IPS-18c (cell line): ENCODE measurements around the gene HSD3B7.

Source experiments
- H3K4me3 ChIP-seq: 2 replicates; pipeline ENCODE4 v1.7.0; 2013; ENCODE audit warnings: low read depth, mild to moderate bottlenecking, low read length, moderate library complexity; ENCODE audit not compliant: insufficient read depth
- H3K9me3 ChIP-seq: one replicate; pipeline ENCODE4 v1.6.1; 2013; ENCODE audit warnings: mild to moderate bottlenecking, low read length, moderate library complexity; ENCODE audit not compliant: control insufficient read depth, insufficient read depth

HSD3B7 gene

DNA sequence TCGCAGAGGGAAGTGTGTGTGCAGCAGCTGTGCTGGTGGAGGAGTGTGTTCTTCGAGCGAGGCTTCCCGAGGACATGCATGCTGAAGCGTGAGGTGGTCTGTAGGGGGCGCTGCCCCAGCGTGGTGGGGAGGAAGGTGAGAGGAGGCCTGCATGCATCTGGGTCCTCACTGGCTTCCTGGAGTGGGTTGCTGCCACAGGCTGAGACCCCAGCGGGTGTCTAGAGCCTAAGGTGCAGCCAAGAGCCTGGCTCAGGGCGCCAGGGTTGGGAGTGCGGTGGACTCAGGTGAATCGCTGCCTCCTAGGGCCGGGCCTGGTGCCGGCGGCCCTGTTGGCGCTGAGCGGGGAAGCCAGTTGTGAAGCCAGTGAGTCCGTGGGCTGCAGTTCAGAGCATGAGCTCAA is 7.5 kb upstream of the HSD3B7 start:
- Histone ChIP-seq H3K9me3 (no peaks in the 10 kb centered on the region), H3K4me3 (no peak overlapping the region)

DNA sequence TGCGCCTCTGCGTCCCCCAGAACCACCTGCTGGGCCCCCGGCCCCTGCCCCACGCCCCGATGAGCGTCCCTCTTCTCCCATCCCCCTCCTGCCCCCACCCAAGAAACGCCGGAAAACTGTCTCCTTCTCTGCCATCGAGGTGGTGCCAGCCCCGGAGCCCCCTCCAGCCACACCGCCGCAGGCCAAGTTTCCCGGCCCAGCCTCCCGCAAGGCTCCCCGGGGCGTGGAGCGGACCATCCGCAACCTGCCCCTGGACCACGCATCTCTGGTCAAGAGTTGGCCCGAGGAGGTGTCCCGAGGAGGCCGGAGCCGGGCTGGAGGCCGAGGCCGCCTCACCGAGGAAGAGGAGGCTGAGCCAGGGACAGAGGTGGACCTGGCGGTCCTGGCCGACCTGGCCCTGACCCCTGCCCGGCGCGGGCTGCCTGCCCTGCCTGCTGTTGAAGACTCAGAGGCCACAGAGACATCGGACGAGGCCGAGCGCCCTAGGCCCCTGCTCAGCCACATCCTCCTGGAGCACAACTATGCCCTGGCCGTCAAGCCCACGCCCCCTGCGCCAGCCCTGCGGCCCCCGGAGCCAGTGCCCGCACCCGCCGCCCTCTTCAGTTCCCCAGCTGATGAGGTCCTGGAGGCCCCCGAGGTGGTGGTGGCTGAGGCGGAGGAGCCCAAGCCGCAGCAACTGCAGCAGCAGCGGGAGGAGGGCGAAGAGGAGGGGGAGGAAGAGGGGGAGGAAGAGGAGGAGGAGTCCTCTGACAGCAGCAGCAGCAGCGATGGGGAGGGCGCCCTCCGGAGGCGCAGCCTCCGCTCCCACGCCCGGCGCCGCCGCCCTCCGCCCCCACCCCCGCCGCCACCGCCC is 5.6 kb upstream of the HSD3B7 start:
- Histone ChIP-seq H3K4me3 (no peak overlapping the region), H3K9me3 (no peaks in the 10 kb centered on the region)

DNA sequence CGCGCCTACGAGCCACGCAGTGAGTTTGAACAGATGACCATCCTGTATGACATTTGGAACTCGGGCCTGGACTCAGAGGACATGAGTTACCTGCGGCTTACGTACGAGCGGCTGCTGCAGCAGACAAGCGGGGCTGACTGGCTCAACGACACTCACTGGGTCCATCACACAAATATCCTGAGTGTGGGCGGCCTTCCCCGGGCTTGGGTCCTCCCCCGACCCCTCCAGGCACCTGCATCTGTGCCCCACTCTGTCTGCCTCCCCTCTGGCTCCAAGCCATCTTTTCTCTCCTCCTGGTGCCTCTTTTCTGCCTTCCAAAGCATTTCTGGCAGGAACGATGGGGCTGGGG is 5.0 kb upstream of the HSD3B7 start:
- H3K9me3 ChIP-seq, result no peaks in the 10 kb centered on the region
- H3K4me3 ChIP-seq, result no peak overlapping the region

DNA sequence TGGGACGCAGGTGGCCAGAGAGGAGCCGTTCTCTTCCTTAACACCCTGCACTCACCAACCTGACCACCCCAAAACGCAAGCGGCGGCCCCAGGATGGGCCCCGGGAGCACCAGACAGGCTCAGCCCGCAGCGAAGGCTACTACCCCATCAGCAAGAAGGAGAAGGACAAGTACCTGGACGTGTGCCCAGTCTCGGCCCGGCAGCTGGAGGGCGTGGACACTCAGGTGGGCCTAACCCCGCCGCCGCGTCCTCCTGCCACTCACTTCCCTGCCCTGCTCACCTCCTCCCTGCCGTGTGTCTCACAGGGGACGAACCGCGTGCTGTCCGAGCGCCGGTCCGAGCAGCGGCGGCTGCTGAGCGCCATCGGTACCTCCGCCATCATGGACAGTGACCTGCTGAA is 4.6 kb upstream of the HSD3B7 start:
- Histone ChIP-seq H3K9me3 (no peaks in the 10 kb centered on the region), H3K4me3 (no peak overlapping the region)

DNA sequence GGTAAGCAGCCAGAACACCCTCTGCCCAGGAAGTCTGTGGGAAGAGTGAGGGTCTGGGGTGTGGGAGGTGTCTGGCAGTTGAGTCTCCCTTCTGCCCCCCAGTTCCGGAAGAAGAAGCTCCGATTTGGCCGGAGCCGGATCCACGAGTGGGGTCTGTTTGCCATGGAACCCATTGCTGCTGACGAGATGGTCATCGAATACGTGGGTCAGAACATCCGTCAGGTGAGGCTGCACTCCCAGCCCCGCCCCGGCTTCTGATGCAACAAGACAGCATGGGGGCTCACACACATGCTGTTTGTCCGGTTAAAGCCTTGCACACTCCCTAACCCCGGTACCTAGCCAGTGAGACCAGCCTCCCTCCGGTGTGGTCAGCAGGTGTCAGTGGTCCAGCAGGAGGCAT is 4.0 kb upstream of the HSD3B7 start:
- H3K9me3 ChIP-seq, result no peaks in the 10 kb centered on the region
- H3K4me3 ChIP-seq, result no peak overlapping the region

DNA sequence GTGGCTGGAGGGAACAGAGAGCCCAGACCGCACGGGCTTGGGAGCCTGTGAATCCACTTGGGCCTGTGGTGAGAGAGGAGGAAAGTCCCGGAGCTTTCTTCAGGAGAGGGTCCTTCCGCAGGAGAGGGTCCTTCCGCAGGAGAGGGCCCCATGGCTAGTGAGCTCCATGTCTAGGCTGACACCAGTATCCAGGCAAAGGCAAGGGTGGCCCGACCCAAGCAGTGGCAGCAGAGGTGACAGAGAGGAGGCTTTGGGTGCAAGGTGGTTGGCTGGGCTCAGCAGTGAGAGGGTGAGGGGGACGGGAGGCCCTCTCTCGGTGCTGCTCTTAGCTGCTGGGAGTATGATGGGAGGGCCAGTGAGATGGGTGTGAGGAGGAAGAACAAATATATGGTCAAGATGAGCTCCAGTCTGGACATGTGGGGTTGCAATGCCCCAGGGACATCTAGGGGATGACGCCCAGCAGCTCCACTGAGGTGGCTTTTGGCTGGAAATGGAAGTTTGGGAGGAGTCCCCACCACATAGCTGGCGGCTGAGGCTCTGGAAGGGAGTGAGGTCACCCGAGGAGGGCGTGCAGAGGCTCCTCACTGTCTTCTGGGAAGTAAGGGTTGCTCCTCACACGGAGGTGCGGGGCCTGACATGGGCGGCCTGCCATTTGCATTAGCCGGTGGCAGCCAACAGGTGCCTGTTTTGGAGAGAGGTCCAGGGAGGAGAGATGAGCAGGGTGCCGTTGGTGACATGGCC is 2.3 kb upstream of the HSD3B7 start:
- Histone ChIP-seq H3K4me3 (no peak overlapping the region), H3K9me3 (no peaks in the 10 kb centered on the region)

DNA sequence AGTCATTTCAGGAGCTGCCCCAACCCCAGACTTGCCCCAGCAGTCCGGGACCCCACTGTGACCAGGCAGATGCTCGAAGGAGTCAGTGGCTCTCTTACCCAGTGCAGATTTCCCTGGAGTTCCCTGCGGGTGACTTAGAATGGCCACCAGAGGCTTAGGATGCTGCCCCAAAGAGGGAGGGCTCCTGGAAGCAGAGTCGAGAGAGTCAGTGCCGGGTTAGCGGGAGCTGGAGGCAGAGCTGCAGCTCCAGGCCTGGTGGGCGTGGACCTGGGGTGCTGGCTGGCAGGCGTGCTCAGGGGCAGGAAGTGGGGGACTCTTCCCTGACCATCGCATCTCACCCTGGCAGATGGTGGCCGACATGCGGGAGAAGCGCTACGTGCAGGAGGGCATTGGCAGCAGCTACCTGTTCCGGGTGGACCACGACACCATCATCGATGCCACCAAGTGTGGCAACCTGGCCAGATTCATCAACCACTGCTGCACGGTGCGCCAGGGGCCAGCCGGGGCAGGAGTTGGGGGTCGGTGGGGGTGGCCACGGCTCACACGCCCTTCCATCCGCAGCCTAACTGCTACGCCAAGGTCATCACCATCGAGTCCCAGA is 1.6 kb upstream of the HSD3B7 start:
- no peak overlapping the region for H3K4me3 ChIP-seq
- no peaks in the 10 kb centered on the region for H3K9me3 ChIP-seq

DNA sequence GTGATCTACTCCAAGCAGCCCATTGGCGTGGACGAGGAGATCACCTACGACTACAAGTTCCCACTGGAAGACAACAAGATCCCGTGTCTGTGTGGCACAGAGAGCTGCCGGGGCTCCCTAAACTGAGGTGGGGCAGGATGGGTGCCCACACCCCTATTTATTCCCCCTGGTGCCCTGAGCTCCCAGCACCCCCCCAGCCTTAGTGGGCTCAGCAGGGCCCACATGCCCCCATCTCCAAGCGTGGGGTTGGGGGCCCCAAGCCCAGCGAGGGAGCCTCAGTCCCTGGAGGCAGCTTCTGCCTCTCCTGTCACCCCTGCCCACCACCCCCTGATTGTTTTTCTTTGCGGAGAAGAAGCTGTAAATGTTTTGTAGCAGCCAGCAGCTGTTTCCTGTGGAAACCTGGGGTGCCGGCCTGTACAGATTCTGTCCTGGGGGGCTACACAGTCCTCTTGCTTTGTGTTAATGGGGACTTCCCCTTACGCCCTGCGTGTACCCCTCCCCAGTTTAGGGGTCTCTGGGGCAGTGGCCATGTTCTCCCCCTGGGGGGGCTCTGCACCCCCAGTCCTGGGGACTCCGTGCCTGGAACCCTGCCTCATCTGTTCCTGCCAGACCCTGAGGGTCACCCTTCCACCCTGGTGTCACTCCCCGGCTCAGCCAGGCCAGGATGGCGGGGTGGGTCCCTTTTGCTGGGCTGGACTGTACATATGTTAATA is 953 bp upstream of the HSD3B7 start:
- Histone ChIP-seq H3K9me3 (no peaks in the 10 kb centered on the region), H3K4me3 (no peak overlapping the region)

DNA sequence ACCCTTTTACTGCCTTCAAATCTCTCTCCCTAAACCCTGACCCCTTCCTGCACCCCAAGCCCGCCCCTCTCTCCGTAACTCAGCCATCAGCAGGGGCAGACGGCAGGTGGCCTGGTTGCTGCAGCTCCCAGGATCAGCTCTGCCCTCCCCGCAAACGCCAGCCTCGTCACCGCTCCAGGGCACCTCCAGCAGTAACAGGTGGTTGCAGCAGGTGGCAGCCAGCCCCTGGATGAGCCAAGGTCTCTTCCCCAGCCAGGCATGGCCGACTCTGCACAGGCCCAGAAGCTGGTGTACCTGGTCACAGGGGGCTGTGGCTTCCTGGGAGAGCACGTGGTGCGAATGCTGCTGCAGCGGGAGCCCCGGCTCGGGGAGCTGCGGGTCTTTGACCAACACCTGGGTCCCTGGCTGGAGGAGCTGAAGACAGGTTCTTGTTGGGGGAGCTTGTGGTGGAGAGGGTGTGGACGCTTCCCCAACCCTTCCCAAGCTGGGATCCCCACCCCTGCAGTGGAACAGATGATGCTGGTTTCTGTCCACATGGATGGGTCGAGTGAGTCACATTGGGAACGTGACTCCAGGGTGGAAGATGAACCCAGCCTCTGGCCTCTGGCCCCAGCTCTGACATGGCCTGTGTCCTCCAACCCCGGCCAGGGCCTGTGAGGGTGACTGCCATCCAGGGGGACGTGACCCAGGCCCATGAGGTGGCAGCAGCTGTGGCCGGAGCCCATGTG is 558 bp downstream of the HSD3B7 start:
- peak overlapping the region; percentile 46; the same call in 1 of the 2 replicates for H3K4me3 ChIP-seq

DNA sequence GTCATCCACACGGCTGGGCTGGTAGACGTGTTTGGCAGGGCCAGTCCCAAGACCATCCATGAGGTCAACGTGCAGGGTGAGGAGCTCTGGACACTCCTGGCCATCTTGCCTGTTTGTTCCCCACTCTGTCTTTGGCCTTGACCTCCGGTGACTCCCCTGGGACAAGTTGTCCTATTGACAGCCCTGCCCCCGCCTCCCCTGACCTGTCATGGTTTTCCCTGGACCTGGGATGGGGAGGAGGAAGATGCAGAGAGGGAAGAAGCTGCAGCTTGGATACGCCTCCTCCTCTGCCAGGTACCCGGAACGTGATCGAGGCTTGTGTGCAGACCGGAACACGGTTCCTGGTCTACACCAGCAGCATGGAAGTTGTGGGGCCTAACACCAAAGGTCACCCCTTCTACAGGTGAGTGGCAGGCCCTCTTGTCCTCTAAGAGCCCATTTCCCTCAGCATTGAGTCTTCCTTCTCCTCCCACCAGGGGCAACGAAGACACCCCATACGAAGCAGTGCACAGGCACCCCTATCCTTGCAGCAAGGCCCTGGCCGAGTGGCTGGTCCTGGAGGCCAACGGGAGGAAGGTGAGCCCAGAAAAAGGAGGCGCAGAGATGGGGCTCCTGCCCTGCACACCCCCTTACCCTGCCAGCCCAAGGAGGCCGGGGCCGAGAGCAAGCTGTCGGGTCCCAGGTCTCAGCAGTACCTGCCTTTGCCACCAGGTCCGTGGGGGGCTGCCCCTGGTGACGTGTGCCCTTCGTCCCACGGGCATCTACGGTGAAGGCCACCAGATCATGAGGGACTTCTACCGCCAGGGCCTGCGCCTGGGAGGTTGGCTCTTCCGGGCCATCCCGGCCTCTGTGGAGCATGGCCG is 1.4 kb downstream of the HSD3B7 start:
- Histone ChIP-seq H3K9me3 (no peaks in the 10 kb centered on the region), H3K4me3 (no peak overlapping the region)

More for the DNA sequence above, 558 bp downstream of the HSD3B7 start:
- H3K9me3 ChIP-seq, result no peaks in the 10 kb centered on the region

DNA sequence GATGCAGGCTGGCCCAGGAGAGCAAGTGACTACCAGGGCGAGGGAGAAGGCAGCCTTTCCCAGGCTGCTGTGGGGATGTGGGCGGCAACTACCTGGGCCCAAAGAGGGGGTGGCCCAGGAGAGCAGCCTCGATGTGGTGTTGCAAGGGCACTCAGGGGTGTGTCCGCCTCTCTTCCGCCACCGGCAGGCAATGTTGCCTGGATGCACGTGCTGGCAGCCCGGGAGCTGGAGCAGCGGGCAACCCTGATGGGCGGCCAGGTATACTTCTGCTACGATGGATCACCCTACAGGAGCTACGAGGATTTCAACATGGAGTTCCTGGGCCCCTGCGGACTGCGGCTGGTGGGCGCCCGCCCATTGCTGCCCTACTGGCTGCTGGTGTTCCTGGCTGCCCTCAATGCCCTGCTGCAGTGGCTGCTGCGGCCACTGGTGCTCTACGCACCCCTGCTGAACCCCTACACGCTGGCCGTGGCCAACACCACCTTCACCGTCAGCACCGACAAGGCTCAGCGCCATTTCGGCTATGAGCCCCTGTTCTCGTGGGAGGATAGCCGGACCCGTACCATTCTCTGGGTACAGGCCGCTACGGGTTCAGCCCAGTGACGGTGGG is 2.7 kb downstream of the HSD3B7 start:
- Histone ChIP-seq H3K4me3 (no peak overlapping the region), H3K9me3 (no peaks in the 10 kb centered on the region)

DNA sequence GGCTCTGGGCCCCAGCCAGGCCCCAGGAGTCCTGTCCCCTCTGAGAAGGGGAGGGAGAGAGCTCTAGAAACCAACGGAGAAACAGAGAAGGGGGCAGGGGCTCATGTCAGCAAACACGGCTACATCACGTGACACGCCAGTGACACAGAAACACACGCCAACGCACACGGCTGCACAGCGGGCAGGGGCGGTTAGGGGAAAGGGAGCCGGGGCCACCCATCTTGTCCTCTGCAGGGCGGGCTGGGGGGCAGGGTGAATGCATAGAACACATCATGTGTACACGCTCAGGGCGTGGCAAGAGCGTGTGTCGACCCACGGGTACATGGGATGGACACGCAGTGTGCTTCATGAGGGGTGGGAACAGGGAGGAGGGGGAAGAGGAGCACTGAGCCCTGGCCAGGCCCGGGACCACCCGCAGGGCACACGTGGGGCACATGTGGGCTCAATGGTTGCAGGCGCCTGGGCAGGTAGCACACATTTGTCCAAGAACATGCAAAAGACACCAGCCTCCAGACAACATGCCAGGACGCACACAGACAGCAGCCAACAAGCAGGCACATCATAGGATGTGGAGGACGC is 4.6 kb downstream of the HSD3B7 start:
- Histone ChIP-seq H3K9me3 (no peaks in the 10 kb centered on the region), H3K4me3 (no peak overlapping the region)

DNA sequence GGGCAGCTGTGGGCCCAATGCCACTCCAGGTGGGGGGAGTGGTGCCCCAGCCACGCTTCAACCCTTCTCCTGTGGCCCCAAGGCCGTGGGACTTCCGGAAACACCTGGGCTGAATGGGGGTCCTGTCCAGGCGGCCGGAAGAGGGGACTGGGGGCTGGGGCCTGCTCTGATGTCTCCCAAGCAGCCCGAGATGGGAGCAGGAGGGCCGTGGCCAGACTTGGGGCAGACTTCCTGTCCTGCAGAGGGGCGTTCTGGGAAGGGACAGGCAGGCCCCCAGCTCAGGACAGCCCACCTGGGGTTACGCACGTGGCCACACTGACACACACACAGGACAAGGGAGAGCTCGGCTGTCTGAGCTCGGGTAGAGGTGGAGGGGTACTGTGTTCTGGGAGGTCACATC is 5.1 kb downstream of the HSD3B7 start:
- Histone ChIP-seq H3K4me3 (no peak overlapping the region), H3K9me3 (no peaks in the 10 kb centered on the region)

DNA sequence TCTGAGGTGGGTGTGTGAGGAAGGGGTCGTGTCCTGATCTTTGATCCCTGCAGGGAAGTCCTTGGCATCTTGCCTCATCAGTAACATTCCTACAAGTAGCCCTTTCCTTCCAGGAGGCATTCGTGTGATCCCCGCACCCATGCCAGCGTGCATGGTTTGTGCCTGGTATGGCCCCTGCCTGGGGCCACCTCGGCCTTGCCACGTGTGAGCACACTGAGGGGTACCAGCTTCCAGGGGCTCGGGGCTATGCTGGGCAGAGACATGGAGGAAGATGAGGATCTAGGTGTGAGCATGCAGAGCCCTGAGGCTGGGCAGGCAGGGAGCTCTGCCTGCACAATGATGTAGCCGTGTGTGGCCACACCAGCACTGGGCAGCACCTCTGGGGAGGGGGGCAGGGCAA is 6.0 kb downstream of the HSD3B7 start:
- no peaks in the 10 kb centered on the region for H3K9me3 ChIP-seq
- H3K4me3 ChIP-seq, result no peak overlapping the region

DNA sequence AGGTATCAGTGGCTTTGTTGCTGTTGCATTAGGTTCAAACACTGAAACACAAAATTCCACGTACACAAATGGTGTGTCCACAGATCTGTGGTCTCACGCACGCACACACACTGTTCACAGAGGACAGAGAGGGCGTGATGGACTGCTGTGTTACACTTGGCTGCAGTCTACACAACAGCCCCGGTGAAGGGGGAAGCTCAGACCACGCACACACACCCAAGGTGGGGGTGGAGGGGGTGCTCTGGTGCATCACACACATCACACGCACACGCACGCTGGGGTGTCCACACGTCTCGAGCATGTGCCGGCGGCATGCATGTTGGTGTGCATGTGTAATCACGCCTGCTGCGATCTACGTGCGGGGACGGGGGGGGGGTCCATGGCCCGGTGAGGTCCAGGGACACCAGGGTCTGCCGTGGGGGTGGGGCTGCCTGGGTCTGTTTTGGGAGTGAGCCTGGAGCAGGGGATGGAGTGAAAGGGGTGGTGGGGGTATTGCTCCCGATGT is 7.3 kb downstream of the HSD3B7 start:
- no peak overlapping the region; the same call in 1 of the 2 replicates for H3K4me3 ChIP-seq
- H3K9me3 ChIP-seq, result no peaks in the 10 kb centered on the region
